Stomach (tissue), 4 donors: ENCODE measurements around the gene IRF4.

Source experiments
- CTCF ChIP-seq, 7 experiments: fragments of 450-650 bp in 4 of 7; fragments of 200-600 bp in 3 of 7; sonication (generic) in 3 of 7; IDR thresholded peaks; one replicate each; pipeline ENCODE4 v1.5.1; 2016 to 2019; ENCODE audit warnings: antibody characterized with exemption in 7 of 7, control low read depth in 2 of 7, mild to moderate bottlenecking in 1 of 7
- EP300 ChIP-seq: sonication (generic); formaldehyde crosslinking; IDR thresholded peaks from one replicate; pipeline ENCODE4 v1.6.1; 2017; ENCODE audit warnings: antibody characterized with exemption
- POLR2A ChIP-seq, 4 donors: fragments of 450-650 bp; IDR thresholded peaks; one replicate each; pipeline ENCODE4 v1.6.1; 2016; ENCODE audit warnings: antibody characterized with exemption in 4 of 4, control low read depth in 2 of 4, mild to moderate bottlenecking in 1 of 4, moderate library complexity in 1 of 4
- POLR2AphosphoS5 ChIP-seq, 3 donors: sonication (generic); formaldehyde crosslinking; IDR thresholded peaks; one replicate each; pipeline ENCODE4 v1.6.1; 2016; ENCODE audit warnings: antibody characterized with exemption in 3 of 3

- no peak for TF ChIP-seq CTCF (IDR thresholded peaks at IDR 0.05)
- no peak for TF ChIP-seq EP300
- TF ChIP-seq POLR2AphosphoS5 (IDR thresholded peaks at IDR 0.05), result no peak
- no peak for TF ChIP-seq POLR2A (IDR thresholded peaks at IDR 0.05)
Observed at GRCh38 chr6:400815-401214, 9.3 kb downstream of the IRF4 start.
